Stimulated activated CD4-positive, alpha-beta T cell treated with anti-CD3 and anti-CD28 coated beads, Interleukin-2, amount 100 ng/mL, for 24 hours (primary cell): Measurements from ENCODE around the gene CEP170B.
"Not testable (repeated sequence)": the region's sequence is repeated elsewhere in the genome, so short reads cannot be mapped to it uniquely, and the experiment has no call there.

Source experiments
- DNase-seq, 2 donors: peaks; one replicate each; pipeline ENCODE4 v3.0.0-alpha.2; 2020

The CEP170B gene

DNA sequence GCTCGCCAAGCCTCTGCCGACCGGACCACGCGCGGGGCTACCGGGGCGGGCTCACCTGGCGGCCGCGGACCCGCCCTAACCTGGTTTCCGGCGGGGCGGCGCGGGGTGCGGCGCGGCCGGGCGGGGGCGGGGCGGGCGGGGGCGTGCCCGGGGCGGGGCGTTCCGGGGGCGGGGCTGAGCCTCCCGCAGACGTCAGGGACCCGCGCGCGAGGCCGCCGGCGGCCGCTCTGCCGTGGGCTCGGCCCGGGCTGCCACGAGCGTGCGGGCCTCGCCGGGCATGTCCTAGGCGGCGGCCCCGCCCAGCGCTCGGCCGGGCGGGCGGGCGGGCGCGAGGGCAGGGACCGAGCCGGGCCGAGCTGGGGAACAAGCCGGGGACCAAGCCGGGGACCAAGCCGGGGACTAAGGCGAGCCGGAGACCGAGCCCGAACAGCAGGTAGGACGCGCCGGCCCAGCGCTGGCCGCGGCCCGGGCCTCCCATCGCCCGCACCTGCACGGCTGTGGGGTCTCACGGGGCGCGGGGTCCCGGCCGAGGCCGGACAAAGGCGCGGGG lies at the start of gene CEP170B:
Gene CEP170B, plus strand, starts transcription at position 188 of the 550 bp plus-strand sequence. CDS start 3,183 bp downstream, outside the sequence.
- DNase-seq: peak; percentile 44 to 50

DNA sequence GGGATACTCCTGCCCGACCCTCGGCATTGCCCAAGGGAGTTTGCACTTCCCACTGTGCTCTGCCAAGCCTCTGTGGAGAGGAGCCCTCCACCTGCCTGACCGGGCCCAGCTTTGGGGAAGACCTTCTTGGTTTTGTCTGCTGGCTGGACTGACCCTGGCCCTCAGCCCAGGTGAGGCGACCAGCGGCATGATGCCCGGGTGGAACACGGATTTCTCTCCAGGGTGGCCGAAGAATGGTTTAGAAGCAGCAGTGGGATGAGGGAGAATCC lies 48.5 kb upstream of the CEP170B start:
- no peak for DNase-seq

DNA sequence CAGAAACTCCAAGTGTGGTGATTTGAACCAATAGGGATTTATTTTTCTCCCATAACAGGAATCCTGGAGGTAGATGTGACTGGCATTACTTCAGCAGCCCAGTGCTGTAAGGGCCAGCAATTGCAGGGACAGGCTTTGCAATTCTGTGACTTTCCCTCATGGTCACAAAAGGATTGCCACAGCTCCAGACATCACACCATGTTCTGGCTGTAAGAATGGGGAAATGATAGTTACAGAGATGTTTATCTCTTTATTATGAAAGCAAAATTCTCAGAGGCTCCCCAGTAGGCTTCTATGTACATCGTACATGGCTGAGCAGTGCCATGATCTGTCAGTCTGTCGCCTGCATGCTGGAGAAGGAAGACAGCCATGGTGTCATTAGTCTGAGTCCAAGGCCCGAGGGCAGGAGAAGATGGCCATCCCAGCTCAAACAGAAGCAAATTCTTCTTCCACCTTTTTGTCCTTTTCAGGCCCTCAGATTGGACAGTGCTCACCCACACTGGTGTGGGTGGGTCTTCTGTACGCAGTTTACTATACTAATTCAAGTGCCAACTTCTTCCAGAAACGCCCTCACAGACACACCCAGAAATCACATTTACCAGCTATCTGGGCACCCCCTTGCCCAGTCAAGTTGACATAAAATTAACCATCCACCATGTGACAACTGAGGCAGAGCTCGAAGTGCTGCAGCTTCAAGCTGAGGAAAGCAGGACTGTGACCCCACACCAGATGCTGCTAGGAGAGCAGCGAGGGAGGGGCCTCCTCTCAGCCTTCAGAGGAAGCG lies 46.9 kb upstream of the CEP170B start:
- DNase-seq: no peak

DNA sequence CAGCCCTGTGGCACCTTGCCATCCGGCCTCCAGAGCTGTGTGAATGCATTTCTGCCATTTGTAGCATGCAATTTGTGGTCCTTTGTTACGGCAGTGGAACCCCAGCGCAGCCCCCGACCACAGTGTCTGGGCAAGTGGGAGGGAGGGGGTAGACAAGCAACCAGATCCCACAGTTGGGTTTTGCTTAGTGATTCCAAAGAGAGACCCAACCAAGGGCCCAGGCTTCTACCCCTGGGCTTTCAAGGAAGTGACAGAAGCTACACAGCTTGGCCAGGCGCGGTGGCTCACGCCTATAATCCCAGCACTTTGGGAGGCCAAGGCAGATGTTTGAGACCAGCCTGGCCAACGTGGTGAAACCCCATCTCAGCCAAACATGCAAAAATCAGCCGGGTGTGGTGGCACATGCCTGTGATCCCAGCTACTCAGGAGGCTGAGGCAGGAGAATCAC lies 46.3 kb upstream of the CEP170B start:
- DNase-seq: no peak

DNA sequence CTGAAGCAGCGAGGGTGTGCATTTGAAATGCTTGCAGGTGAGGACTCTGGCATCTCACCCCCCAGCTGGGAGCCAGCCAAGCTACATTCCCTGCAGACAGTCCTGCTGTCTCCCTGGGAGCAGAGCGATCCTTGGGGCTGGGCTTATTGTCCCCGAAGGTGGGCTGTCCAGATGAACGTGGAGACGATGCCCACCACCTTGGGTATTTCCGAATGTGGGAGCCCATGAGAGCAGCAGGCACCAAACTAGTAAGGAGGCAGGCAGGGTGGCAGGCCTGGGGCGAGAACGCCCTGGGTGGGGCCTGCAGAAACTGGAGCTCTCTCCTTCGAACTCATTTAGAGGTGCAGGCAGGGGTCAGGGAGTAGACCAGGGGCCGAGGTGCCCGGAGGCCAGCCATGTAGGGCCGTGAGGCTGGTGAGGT lies 45.7 kb upstream of the CEP170B start:
- no peak for DNase-seq

DNA sequence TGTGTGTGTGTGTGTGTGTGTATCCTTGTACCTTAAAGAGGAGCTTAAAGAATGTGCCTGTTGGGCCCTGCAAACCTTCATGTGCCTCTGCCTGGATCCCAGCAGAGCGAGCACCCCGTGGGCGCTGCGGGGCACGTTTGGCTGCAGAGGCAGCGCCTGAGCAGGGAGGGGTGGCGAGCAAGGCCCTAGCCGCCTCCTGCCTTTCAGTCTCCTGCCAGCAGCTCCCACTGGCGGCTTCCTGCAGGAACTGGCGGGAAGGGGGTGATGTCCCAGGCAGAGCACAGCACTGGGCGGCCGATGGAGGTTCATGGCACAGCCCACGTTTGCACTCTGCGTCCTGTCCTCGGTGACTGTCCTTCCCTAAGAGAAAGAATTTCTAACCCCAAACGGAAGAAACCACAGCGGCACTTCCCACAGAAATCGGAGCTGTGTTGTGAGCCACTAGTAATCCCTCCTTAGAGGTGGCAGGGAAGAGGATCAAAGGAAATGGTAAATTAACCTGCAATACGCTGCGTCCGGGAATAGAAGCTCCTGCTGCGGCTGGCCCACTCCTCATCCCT lies 44.3 kb upstream of the CEP170B start:
- DNase-seq: no peak

DNA sequence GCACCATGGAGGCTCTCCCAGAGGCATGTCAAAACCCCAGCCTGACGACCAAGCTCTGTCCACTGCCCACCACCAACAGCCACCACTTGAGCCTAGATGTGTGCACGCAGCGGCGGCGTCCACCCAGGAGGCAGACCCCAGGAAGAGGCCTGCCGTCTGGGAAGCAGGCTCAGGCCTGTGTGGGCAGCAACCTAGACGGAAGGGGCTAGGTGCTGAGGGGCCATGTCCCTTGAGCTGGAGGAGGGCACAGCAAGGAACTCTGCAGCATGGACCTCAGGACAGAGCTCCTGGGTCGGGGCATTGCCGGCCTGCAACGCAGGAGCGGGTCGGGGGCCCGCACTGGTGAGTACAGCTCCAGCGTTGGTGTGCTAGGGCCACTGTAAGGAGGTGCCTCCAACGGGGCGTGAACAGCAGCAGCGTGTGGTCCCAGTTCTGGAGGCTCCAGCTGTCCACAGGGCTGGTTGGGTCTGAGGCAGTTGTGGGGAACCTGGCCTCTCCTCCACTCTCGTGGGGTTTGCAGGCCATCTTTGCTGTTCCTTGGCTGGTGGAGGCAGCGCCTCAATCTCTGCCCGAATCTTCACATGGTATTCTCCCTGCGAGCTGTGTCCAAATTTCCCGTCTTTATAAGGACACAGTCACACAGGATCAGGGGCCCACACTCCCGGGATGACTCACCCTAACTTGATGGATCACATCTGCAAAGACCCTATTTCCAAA lies 43.7 kb upstream of the CEP170B start:
- DNase-seq: no peak

DNA sequence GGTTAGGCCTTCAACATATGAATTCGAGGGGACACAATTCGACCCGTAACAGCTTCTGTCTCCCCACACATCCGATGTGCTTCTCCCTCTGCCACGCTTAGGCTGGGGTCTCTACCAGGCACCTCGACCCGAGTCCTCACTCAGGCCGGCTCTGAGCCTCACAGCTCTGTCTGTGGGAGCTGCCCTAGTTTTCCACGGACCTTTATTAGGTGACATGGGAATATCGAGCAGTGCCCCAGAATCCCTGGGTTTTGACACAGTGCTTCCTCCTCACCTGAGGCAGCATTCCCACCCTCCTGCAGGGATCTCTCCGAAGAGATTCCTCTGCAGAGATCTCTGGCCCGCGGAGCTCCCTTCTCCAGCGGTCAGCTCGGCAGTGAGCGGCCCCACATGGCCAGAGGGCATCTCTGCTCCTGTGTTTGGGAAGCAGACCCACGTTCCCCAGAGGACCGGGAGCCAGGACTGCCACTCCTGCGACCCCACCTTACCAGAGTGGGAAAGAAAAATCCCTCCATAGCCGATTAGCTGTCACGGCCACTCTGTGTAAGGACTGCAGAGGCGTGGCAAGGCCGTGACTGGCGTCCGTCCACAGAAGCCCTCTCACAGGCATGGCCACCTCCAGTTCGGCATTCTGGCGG lies 43.0 kb upstream of the CEP170B start:
- no peak for DNase-seq

DNA sequence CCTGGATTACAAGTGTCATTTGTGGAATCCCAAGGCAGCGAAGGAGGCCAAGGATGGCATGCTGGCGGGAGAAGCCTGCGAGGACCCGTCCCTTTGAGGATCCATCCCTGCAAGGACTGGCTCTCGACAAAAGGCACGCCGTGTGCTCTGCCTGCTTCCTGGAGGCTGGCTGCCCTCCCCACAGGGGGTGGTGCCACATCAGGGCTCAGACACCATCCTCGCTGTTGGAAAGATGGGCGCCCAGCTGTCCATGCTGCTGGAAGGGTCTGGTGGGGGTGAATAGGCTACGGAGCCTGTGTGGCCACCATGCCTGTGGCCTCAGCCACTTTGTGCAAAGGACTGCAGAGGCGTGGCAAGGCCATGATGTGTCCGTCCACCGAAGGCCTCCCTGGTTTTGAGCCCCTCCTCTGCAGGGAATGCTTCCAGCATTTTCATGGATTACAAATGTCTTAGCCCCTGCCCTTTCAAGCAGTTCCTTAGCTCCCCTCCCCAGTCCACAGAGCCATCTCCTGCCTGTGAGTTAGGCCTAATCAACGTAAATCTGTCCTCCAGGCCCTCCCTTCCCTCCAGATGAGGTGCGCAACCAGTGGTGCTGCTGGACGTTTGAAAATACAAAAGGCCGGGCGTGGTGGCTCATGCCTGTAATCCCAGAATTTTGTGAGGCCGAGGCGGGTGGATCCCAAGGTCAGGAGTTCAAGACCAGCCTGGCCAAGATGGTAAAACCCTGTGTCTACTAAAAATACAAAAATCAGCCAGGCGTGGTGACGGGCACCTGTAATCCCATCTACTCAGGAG lies 42.0 kb upstream of the CEP170B start:
- DNase-seq: no peak

DNA sequence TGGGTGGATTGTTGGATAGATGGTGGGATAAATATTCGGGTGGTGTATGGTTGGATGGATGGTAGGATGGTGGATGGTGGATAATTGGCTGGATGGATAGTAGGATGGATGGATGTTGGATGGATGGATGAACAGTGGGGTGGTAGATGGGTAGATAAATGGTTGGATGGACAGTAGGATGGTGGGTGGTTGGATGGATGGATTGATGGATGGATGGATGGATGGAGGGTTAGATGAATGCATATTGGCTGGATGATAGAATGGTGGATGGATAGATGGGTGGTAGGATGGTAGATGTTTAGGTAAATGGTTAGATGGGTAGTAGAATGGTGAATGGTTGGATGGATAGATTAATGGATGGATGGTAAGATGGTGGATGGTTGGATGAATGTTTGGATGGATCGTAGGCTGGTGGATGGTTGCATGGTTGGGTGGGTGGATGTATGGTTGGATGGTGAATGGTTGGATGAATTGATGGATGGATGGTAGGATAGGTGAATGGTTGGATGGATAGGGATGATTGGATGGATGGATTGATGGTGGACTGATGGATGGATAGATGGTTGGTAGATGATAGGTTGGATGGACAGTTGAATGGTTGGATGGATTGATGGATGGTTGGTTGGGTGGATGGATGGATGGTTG lies 40.6 kb upstream of the CEP170B start:
- no peak for DNase-seq

DNA sequence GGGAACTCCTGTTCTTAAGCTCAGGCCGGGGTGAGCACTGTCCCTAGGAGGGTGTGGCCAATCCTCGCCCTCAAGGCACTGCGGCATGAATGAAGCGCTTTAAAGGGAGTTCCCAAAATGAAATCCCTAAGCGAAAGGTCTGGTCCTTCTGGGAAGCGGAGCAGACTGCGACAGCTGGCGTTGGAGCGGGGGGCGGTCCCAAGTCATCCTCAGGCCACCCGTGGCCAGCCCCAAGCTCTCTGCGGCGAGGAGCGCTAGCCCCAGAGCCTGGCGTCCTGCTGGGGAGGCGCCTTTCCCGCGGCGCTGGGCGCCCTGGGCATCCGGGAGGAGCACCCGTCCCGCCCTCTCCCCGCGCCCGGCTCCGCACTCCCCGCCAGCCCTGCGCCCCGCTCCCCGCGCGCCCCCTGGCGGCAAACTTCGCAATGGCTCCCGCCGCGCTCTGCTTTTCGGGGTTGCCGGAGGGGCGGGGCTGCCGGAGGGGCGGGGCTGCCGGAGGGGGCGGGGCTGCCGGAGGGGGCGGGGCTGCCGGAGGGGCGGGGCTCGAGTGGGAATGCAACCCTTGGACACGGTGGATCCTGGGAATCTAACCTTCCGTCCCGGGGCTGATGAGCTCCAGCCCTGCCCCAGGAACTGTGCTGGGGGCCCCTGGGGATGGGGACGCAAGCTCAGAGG lies 38.7 kb upstream of the CEP170B start:
- DNase-seq: peak; percentile 97 to 98

DNA sequence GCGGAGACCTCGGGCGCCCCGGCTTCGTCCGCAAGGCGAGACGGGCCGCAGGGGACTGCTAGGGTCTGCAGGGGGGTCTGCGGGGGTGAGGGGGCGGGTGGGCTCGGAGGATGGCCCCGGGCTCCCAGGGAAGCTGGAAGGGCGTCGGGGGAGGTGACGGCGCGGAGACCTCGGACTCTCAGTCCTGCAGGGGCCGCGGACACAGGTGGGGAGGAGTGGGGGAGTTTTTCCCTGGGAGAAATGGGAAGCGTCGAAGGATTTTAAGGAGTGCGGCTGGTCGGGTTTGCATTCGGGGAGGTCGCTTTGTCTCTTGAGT lies 38.2 kb upstream of the CEP170B start:
- no peak for DNase-seq

DNA sequence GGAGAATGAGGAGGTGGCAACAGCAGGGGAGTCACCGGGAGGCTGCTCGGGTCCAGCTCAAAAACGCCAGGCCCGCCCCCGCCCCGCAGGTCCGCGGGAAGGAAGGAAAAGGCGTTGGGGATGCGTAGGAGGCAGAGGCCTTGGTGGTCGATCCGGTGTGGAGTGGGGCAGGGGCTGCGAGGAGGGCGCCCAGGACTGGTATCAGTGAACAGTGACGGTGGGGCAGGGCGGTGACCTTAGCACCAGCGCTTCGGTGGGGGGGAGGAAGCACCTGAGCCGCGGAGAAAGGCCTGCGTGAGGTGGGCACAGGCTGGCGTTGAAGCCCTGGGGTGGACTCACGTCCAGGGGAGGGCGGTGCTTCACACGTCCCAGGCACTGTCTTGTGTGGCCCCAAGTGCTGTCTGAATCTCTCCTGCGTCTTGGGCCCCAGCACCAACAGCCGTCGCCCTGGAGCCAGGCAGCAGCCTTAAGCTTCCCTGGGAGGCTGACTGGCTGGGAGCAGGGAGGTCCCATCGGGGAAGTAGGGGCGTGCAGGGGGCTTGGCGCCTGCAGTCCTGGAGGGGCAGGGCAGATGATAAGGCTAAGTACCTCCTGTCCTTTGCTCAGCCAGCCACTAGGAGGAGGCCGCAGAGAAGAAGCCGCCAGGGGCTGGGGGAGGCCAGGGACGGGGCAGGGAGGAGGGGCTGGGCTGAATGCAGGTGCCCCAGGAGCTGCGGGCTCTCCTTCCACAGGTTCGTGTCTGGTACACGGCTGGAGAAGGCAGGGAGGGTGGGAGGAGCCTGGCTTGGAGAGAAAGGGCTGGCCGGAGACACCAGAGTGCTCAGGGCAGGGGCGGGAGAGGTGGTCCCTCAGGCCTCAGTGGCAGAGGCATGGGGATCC lies 37.7 kb upstream of the CEP170B start:
- DNase-seq: peak; percentile 57 to 61

DNA sequence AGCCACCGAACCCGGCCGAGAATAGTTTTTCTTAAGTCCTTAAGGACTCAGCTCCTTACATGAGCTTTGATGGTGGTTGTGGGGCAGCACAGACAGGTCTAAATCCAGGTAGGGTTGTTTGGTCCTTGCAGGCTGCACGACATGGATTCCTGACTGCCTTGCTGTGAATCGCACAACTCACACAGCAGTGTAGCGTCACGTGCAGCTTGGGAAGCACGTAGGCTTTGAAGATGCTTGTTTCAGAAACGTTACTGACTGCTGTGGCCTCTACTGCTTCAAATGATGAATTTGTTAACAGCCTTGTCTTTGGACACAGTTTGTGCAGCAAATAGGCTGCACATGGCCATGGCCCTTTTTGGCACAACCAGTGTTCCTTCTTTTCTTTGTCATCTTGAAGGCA lies 34.3 kb upstream of the CEP170B start:
- no peak for DNase-seq

DNA sequence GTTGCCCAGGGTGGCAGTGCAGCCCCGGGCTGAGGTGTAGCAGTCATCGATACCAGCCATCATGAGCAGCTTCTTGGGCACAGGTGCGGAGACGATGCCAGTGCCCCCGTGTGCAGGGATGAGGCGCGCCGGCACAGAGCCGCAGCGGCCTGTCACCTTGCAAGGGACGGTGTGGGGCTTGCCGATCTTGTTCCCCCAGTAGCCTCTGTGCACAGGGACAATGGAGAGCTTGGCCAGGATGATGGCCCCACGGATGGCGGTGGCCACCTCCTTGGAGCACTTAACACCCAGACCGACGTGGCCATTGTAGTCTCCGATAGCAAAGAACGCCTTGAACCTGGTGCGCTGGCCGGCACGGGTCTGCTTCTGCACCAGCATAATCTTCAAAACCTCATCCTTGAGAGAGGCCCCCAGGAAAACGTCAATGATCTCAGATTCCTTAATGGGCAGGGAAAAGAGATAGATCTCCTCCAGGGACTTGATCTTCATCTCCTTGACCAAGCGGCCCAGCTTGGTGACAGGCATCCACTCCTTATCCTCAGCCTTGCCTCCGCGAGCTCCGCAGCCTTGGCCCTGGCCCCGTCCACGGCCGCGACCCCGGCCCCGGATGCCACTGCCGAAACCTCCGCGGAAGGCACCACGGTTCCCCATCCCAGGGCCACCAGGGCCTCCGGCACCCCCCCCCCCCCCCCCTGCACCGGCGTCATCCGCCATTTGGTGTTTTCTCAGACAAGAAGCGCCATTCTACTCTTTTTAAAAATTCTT lies 28.7 kb upstream of the CEP170B start:
- not testable (repeated sequence) for DNase-seq

DNA sequence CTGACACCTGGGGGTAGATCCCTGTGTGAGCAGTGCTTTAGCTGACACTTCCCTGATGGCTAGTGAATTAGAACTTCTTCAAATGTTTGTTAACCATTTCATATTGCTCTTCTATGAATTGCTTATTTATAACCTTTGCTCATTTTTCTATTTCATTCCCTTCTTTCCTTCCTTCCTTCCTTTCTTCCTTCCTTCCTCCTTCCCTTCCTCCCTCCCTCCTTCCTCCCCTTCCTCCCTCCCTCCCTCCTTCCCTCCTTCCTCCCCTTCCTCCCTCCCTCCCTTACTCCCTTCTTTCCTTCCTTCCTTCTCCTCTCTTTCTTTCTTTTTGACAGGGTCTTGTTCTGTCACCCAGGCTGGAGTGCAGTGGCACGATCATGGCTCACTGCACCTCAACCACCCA lies 23.3 kb upstream of the CEP170B start:
- DNase-seq: no peak

DNA sequence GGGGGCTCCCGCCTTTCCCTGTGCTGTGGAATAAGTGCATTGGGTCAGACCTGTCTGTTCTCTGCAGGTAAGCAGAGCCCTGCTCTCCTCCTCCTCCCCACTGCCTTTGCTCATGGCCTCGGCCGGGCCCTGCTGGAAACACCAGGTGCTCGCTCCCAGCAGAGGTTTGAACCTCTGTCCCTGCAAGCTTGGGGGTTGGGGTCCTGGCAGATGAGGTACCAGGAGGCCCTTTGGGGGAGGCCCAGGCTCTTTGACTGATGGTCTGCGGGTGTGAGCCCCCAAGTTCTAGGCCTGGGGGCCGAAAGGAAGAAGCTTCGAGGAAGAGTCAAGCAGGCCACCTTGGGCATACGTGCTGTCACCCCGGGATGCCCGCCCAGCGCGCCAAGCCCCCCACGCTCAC lies 22.1 kb upstream of the CEP170B start:
- no peak for DNase-seq

DNA sequence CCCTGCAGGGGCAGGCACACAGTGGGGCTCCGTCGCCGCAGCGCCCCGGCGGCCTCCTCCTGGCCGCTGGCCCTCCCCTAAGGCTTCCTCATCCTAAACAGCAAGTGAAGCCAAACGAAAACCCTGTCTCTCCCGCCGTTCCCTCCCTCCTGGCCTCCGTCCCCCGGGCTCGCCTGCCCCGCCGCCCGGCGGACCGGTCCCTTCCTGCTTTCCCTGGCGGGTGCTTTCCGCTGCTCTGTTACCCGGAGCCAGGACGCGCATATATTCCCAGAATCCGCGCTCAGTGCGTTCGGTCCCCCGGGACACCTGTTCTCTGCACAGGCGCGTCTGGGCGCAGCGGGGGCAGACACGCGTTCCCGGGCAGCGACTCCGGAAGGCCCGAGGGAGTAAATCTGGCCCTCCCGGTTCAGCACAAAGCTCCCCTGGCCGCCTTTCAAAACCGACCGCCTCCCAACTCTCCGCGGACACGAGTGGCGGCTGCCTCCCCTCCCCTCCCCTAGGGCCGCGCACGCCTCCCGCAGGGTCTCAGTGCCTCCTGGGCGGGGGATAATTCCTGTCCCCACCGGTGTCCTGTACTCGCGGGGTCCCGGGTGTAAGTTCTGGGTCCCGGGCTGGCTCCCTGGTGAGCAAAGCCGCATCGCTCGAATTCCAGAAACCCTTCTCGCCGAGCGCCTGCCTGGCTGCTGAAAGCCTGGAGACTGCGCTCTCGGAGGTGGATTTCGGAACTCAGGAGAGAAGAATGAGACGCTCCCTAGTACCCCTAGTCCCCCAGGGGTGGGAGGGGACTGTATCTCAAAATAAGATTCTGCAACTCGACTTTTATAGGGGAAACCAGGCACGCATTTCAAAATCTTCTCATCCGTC lies 21.4 kb upstream of the CEP170B start:
- no peak for DNase-seq
